ENCODE measurements around the gene NOP53.
"Not testable (repeated sequence)": the region's sequence is repeated elsewhere in the genome, so short reads cannot be mapped to it uniquely, and the experiment has no call there.

Gene NOP53

DNA sequence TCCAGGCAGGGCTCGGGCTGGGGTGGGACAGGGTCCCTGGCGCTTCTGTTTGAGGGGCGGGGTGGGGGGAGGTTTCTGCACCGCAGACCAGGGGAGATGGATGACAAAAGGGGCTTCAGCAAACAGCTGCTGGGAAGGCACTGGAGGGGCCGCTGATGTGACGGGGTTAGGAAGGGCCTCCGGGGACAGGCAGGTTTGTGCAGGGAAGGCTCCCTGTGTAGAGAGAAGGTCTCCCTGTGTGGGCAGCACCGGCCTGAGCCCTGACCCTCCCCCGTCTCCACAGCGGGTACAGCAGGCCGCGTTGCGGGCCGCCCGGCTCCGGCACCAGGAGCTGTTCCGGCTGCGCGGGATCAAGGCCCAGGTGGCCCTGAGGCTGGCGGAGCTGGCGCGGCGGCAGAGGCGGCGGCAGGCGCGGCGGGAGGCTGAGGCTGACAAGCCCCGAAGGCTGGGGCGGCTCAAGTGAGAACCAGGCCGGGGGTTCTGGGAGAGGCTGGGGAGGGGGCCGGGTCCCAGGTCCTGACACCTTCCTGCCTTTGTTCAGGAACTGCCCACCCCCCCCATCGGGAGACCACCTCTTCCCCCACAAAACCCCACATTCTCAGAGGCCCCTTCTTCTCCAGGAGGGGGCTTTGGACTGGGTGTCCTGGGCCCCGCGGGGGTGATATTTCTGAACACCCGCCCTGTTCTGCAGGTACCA is 9.9 kb downstream of the NOP53 start:
- DNase-seq: no peak

DNA sequence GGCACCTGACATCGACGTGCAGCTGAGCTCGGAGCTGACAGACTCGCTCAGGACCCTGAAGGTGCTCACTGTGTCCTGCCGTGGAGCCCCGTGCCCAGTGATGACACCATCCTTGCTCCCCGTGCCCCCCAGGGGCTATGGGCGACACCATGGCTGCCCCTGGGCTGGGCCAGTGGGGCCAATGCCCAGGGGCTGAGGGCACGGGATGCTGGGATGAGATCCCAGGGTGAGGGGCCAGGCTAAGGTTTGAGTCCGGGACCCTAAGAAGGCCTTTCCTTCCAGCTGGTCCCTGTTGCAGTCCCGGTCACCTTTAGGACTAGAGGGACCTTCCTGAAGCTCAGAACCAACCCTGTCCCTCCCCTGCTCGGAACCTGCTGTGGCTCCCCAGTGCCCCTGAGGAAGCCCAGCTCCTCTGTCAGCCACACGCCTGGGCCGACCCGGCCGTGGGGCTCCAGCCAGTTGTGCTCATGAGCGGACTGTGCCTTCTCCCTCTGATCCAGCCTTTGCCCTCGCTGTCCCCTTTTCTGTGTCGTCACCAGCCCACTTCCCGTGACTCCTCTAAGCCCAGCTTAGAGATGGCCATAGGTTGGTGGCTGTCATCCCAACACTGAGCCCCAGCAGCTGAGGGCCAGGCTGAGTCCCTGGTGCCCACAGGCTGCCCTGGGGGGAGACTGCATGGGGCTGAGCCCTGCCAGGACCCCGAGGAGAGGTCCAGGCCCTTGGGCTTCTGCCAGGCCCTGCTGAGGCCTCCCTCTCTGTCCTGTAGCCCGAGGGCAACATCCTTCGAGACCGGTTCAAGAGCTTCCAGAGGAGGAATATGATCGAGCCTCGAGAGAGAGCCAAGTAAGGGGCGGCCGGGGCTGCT is 10.6 kb downstream of the NOP53 start:
- DNase-seq: no peak

DNA sequence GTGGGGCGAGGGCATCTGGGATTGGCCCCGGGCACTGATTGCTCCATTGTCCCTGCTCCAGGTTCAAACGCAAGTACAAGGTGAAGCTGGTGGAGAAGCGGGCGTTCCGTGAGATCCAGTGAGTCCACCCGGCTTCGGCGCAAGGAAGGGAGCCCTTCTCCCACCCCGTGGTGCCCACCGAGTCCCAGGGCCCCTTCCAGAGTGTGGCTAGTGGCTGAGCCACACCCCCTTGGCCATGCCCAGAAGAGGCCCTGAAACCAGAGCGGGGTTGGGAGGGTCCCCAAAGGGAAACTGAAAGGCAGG is 11.2 kb downstream of the NOP53 start:
- no peak for DNase-seq

DNA sequence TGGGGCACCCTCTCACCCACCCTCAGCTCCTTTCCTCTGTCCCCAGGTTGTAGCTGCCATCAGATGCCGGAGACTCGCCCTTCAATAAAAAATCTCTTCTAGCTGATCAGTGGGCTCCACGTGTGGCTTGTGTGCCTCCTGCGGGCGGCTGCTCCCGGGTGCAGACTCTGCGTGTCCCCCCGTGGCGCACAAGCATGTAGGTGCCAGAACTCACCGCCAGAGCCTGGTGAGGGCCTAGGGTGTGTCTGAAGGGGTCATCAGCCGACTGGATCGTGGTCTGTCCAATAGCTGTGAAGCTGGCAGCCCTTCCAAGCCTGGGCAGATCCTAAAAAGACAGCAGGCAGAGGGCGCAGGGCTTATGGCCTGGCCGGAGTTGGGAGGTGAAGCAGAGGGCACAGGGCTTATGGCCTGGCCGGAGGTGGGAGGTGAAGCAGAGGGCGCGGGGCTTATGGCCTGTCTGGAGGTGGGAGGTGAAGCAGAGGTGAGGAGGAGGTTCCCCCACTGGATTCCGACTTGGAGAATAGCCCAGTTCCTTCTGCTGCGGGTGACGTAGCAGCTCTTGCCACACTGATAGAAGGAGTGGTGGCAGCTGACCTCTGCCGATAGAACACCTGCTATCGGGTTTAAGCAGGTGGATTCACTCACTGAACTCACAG is 11.7 kb downstream of the NOP53 start:
- DNase-seq: no peak

DNA sequence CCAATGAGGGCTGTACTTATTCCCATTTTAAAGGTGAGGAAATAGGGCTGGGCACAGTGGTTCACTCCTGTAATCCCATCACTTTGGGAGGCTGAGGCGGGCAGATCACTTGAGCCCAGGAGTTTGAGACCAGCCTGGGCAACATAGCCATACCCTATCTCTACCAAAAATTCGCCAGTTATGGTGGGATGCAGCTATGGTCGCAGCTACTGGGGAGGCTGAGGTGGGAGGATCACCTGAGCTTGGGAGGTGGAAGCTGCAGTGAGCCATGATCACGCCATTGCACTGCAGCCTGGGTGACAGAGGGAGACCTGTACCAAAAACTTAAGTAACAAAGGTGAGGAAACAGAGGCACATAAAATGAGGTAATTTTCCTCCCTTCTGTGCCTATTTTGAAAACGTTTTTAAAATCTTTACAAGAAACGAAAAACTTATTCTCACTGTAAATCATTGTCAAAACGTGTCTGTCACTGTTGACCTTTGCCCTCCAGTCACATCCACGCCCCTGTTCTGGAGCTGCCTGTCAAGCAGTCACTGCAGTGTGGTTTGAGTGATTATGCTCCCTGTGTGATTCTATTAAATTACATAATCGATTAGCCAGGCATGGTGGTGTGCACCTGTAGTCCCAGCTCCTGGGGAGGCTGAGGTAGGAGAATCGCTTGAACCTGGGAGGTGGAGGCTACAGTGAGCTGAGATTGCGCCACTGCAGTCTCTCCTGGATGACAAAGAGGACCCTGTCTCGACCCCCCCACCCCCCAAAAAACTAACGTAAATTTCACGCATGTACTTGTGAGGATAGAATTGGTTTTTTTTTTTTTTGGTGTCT is 12.5 kb downstream of the NOP53 start:
- DNase-seq: no peak

DNA sequence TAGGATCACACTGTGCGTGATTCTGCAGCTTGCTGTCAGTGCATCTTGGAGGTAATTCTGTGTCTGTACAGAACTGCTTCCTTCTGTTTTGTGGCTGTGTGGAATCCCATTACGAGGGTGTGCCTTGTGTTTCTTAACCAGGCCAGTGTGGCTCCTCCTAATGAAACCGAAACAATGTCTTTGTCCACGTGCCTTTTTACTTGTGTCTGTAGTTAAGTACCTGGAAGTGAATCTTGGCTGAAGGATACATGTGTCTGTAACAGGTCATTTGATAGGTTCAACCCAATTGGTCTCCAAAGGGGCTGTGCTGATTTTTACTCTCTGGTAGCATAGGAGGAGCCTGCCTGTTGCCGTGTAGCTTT is 13.1 kb downstream of the NOP53 start:
- no peak for DNase-seq

DNA sequence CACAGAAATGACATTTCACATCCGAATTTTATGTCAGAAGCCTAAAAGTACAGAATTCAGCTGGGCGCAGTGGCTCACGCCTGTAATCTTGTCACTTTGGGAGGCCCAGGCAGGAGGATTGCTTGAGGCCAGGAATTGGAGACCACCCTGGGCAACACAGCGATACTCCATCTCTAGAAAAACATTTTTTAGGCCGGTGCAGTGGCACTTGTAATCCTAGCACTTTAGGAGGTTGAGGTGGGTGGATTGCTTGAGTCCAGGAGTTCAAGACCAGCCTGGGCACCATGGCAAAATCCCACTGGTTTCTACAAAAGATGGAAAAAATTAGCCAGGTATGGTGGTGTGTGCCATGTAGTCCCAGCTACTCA is 15.3 kb downstream of the NOP53 start:
- no peak for DNase-seq

DNA sequence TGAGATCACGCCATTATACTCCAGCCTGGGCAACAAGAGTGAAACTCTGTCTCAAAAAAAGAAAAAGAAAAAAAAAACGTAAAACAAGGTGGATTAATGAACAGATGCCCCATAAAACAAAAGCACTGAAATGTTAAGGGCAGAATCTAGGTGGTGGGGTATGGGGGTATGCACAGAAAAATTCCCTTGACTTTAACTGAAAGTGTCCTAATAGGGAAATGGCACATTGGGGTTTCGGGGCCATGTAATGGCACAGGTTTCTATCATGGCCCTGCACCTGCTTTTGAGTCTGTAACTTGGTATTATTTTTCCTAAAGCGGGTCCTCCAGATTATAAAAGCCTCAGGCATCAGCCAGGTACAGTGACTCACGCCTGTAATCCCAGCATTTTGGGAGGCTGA is 16.2 kb downstream of the NOP53 start:
- DNase-seq: no peak

DNA sequence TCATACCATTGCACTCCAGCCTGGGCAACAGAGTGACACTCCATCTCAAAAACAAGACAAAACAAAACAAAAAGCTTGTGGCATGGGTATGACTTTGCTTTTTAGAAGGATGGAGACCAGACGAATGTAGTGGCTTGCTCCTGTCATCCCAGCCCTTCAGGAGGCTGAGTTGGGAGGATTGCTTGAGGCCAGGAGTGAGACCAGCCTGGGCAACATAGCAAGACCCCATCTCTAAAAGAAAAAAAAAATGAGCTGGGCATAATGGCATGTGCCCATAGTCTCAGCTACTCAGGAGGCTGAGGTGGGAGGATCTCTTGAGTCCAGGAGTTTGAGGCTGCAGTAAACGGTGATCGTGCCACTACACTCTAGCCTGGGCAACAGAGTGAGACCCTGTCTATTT is 16.8 kb downstream of the NOP53 start:
- DNase-seq: no peak

DNA sequence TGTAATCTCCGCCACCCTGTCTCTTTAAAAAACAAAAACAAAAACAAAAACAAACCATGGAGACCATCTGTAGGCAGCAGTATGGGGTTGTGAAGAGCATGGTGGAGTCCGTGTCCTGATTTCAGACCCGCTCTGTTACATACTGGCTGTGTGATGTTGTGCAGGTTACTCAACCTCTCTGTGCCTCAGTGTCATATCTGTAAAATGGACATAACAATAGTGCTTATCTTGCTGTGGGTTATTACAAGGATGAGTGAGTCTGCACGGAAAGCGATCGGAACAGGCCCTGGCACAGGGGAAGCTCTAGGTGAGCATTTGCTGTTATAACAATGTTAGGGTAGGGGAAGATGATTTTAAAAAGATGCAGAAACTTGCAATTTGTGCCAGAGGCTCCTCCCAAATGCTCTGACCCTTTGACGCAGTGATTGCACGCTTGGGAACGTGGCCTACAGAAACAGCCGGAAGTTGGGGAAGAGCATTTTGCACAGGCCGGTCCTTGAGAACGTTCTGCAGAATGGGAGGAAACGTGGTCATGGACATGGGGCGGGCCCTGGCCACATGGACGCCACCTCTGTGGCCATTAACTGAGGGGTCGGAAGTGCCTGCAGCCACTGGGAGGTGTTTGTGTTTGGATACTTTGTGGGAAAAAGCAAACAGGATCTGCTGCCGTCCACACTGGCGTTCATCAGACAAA is 17.4 kb downstream of the NOP53 start:
- DNase-seq: no peak

DNA sequence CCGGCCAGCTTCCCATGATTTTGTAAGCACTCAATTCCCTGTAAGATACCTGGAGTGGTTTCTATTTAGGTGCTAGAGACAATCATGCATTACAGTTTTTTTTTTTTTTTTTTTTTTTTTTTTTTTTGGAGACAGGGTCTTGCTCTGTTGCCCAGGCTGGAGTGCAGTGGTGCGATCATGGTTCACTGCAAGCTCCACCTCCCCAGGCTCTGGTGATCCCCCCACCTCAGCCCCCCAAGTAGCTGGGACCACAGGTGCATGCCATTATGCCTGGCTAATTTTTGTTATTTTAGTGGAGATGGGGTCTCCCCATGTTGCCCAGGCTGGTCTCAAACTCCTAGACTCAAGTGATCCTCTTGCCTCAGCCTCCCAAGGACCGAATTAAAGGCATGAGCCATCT is 19.4 kb downstream of the NOP53 start:
- DNase-seq: not testable (repeated sequence)

DNA sequence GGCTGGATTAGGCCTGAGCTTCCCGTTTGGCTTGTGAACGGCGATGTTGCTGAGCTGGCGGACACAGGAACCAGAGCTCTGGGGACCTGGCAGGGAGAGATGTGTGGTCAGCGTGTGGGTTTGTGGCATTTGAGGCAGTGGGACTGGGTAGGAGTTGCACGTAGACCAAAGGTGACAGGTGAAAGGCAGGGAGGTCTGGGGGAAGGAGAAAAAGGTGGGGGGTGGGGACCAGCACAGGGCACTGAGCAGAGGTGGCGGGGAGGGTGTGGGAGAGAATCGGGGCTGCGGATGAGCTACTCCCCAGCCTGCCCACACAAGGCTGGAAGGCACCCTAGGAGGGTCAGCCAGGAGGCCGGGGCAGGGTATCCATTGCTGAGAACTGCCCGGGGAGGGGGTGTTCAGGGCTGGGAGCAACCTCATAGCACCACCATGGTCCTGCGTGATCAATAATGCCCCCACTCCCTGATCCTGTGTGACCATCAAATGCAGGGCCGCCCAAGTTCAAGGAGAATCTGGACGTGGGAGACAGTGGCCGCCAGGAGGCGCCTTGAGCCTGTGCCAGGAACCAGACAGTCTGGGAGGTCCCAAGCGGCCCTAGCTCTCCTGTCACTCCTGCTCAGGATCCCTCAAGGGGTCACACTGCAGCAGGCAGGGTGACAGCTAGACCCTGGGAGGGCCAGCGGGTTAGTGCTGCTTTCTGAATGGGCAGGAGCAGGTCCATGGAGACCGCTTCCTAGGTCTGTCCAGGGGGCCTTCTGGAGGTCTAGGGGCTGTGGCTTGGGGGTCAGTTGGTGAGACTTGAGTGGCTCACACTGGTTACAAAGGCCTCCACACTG is 20.4 kb downstream of the NOP53 start:
- DNase-seq: peak; percentile 63 to 67

DNA sequence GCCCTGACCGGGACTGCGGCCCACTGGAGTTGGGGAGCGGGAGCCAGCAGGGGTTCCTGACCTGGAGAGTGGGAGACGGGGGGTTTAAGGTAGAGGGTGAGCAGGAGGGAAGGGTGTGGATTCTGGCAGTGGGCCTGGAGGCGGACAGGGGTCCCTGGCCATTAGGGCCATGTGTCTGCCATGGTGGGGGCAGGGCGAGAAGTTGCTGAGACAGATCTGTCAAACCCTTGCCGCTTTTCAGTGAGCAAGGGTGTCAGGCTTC is 20.9 kb downstream of the NOP53 start:
- no peak for DNase-seq

DNA sequence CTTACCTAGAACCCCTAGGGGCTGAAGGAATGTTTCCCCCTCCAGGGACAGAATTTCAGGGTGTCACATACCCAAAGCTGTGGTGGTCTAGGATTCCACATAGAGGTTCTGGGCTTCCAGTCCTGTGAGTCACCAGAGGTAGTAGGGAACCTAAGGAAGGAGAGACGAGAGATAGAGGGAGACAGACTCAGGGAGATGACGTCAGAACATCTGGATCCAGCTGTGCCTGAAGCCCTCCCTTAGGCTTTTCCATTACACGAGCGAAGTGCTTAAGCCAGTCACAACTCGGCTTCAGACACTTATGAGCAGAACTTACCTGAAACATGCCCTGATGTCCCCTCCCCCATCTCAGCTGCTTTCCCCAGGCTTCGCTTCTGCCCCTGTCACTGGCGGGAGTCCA is 21.3 kb downstream of the NOP53 start:
- DNase-seq: no peak

DNA sequence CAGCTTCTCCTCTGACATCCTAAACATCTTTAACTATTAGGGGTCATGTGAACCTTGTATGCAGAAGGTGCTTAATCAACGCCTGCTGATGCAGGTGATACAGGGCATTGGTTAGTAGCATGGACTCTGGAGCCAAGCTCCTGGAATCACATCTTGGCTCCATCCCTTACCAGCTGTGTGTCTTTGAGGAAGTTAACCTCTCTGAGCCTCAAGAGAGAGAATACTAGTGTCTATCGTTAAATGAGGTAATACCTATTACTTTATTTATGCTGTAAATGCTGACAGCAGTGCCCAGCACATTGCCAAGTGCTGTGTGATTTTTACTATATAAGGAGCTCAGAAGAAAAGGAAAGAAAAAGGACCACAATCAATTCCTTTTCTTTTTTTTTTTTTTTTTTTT is 22.0 kb downstream of the NOP53 start:
- DNase-seq: no peak

DNA sequence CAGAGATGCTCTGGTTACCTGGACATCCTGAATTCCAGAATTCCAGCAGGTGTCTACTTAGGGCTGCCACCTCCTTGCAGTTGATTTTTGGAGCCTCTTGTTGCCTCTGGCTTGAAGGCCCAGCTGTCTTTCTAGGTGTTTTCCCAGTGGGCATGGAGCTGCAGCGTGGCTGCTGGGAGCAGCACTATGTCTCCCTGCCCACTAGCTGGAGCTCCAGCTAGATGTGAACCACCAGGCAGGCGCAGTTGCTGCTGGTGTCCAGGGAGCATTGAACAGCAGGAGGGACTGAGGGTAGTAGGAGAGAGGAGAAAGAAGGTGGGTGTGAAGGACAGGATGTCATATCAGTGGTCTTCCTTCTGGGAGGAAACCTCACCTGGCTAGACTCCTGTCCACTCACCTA is 23.3 kb downstream of the NOP53 start:
- no peak for DNase-seq

DNA sequence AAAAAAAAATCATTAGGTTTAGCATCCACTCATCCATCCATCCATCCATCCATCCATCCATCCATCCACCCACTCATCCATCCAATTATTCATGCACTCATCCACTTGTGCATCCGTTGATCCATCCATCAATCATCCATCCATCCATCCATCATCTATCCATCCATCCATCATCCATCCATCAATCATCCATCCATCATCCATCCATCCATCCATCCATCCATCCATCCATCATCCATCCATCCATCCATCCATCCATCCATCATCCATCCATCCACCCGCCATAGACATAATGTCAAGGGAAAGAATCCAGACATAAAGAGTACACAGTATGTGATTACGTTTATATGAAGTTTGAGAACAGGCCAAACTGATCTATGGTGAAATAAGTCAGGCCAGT is 24.2 kb downstream of the NOP53 start:
- no peak for DNase-seq

DNA sequence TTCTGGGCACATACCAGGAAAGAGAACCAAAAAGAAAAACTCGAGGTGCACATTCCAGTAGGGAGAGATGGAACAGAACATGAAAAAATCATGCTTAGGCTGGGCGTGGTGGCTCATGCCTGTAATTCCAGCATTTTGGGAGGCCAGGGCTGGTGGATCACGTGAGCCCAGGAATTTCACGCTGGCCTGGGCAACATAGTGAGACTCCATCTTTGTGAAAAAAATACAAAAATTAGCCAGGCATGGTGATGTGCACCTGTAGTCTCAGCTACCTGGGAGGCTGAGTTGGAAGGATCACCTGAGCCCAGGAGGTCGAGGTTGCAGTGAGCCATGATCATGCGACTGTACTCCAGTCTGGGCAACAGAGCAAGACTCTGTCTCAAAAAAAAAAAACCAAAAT is 25.9 kb downstream of the NOP53 start:
- DNase-seq: not testable (repeated sequence)

DNA sequence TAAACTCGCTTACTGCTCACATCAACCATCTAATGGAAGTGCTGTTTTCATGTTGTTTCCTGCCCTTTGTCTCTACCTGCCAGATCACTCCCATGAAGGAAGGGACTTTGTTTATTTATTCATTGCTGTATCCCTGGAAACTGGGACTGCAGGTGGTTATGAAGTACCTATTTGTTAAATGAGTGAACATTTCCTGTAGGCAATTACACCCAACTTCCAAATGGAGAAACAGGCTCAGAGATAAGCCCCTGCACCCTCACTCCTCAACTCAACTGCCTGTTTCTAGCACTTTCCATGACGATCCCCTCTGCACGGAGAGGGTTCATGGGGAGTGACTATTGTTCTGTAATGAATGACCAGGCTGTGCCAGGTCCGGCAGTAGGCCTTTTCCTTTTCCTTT is 31.2 kb downstream of the NOP53 start:
- no peak for DNase-seq

DNA sequence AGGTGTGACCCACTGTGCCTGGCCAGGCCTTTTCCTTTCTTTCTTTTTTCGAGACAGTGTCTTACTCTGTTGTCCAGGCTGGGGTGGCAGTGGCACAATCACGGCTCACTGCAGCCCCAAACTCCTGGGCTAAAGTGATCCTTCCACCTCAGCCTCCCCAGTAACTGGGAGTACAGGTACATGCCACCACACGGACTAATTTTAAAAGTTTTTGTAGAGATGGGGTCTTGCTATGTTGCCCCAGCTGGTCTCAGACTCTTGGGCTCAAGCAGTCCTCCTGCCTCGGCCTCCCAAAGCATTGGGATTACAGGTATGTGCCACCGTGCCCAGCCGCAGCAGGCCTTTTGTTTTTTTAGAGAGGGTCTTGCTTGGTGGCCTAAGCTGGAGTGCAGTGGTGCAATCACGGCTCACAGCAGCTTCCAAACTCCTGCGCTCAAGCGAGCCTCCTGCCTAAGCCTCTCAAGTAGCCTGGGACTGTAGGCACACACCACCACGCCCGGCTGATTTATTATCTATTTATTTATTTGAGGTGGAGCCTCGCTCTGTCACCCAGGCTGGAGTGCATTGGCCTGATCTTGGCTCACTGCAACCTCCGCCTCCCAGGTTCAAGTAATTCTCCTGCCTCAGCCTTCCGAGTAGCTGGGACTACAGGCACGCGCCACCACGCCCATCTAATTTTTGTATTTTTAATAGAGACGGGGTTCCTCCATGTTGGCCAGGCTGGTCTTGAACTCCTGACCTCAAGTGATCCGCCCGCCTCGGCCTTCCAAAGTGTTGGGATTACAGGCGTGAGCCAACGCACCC is 32.1 kb downstream of the NOP53 start:
- DNase-seq: not testable (repeated sequence)

Measured in activated T-cell treated with anti-CD3 and anti-CD28 coated beads, Interleukin-2, amount 50 U/mL, for 48 hours (primary cell).